DMS114 treated with DMSO at 0.1 percent for 48 hours (cell line): ENCODE measurements around the gene FAHD2B.
"Not testable (repeated sequence)": the region's sequence is repeated elsewhere in the genome, so short reads cannot be mapped to it uniquely, and the experiment has no call there.

ENCODE experiments used
- DNase-seq: peaks from one replicate; lab custom pipeline; 2025; ENCODE audit not compliant: unreplicated experiment; lab: John Stamatoyannopoulos, UW

The FAHD2B gene

DNA sequence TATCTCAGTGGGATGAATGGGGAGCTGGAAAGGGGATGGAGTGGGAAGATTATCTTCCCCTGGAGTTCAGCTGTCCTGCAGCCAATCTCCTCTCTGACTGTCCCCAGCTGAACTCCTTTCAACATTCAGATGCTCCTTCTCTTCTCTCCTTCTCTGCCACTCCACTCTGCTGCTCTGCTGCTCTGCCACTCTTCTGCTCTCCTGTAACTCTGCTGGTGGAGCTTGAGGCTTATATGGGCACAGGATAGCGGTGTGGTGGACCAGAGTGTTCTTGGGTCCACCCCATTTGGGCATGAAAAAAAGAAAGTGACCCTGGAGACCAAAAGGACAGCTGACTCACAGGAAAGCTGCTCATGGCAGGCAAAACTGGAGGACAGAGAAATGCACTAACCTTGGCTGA, 26.6 kb downstream of the FAHD2B start:
- no peak for DNase-seq

DNA sequence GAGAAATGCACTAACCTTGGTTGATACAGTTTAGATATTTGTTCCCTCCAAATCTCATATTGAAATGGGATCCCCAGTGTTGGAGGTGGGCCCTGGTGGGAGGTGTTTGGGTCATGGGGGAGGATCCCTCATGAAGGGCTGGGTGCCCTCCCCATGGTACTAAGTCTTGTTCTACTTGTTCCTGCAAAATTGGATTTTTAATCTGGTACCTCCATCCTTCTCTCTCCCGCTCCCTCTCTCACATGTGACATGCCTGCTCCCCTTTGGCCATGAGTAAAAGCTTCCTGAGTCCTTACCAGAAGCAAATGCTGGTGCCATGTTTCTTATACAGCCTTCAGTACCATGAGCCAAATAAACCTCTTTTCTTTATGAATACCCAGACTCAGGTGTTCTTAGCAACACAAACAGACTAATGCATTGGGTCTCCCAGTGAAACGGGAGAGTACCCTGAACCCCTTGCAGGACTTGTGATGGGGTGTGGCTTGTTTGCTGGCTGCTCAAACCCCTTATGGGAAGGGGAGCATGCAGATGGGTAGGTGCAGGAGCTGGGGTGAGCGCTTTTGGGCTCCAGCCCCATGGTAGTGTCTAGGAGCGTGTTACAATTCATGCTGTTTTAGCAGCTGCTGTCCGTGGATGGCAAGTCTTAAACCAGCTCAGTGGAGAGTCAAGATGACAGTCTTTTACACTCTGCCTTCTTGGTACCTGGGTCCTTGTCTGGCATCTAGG, 27.2 kb downstream of the FAHD2B start:
- DNase-seq: no peak

DNA sequence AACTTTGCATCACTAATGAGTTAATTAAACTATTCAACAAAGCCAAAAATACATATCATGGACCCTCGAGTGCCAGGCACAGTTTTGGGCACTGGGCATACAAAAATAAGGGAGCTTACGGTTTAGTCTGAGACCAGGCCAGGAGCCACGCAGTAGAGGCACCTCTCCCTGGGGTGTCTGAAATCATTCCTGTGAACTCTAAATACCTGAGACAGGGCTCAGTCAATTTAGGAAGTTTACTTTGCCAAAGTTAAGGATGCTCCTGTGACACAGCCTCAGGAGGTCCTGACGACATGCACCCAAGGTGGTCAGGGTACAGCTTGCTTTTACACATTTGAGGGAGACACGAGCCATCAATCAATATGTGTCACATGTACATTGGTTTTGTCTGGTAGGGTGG, 28.7 kb downstream of the FAHD2B start:
- not testable (repeated sequence) for DNase-seq

DNA sequence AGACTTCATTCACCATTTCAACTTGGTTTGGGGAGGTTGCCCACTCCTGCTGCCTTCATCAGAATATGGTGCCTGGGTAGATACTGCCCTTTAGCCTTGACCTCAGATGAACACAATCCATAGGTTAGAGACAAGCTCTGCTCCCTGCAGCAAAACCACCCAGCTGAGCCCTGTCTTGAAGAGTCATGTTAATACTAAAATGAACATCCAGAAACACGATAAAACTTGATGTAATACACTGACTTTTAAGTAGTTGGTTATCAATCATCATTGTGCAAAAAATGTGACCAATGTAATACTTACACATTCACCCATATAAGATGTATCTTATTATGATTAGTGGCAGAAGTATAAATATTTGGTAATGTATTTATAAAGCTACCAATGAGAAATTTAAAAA, 32.7 kb downstream of the FAHD2B start:
- not testable (repeated sequence) for DNase-seq

DNA sequence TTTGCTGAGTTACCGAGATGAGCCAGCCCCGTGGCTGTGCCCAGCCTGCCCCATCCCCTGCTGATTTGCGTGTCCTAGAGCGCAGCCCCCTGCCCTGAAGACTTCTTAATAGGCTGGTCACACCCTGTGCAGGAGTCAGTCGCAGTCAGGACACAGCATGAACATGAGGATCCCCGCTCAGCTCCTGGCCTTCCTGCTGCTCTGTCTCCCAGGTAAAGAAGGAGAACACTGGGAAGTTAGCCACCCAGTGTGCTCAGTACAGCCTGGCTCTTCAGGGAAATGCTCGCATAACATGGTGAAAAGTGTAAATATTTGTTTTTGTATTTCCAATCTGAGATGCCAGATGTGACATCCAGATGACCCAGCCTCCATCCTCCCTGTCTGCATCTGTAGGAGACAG, 34.9 kb downstream of the FAHD2B start:
- not testable (repeated sequence) for DNase-seq

DNA sequence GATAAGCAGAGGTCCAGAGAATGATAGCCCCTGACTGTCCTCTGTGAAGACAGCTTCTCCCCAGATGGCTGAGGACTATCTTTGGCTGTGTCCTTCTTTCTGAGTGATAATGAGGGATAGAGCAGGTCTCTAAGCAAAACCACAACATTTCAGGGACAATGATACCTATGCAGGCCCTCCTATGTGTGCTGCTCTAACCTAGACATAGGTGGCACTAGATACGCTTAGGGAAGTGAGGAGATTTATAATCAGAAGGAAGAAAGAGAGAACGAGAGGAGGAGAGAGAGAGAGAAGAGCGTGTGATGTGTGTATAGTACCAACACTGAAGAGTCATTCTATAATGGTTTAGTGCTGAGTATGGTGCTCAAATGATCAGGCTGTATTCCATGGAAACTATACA, 38.5 kb downstream of the FAHD2B start:
- not testable (repeated sequence) for DNase-seq

DNA sequence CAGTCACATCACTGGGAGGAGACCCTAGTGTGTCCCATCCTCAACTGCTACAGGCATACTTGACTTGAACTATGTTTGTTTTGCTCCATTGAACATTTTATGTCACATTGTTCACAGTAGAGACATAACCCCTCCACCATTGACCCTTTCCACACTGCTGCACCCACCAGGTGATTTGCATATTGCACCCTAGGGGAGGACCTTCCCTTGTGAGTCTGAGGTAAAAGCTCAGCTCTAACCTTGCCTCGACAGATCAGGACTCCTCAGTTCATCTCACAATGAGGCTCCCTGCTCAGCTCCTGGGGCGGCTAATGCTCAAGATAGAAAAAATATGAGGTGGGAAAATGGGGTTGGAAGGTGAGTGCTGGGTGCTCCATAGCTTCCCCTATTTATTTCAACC, 44.6 kb downstream of the FAHD2B start:
- DNase-seq: not testable (repeated sequence)

DNA sequence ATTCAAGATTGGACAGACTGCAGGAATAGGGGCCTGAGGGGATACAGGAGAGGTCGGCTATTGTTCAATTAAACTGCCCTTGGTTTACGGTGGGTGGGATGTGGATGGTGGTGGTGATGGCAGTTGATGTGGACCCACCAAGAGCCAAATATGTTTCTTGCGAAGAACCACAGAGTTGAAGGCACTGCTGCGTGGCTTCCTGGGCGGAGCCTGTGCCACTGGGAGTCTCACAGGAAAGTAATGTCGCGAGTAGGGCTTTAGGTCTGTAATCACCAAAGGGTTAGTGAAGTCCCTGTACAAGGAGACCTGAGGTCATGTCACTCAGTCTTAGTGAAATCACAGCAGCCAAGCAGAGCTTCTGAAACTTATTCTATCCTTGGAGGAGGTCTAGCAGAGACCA, 46.2 kb downstream of the FAHD2B start:
- DNase-seq: not testable (repeated sequence)

DNA sequence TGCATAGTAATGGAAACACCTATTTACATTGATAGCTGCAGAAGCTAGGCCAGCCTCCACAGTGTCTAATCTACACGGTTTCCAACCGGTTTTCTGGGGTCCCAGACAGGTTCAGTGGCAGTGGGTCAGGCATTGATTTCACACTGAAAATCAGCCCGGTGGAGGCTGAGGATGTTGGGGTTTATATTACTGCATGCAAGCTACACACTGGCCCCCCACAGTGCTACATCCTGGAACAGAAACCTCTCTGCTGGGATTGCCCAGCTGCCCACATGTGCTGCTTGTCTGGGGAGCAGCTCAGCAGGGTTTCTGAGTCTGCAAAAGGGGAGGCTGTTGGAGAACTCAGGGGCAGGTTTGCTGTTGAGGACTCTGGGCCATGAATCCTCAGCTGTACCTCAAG, 48.0 kb downstream of the FAHD2B start:
- DNase-seq: not testable (repeated sequence)

DNA sequence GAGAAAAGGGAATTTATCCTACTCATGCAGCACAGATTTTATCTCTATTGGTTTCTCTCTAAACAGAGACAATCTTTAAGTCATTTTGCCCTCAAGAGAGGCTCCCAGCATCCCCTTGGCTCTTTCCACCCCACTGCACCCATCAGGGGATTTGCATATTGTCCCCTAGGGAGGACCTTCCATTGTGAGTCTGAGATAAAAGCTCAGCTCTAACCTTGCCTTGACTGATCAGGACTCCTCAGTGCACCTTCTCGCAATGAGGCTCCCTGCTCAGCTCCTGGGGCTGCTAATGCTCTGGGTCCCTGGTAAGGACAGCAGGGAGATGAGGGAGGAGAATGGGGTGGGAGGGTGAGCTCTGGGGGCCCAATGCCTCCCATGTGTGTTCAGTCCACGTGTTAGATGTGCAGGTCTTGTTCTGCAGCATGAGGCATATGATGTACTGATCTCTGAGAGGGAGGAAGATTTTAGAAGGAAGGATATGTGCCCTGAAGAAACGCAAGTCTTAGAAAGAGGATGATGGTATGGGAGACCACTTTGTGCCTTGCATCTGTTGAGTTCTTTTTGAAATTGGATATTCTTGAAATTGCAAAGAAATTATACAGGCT, 48.7 kb downstream of the FAHD2B start:
- DNase-seq: not testable (repeated sequence)
